DMS 273 (cell line): ENCODE data around the gene SERINC1.

Experiments used
- DNase-seq: peaks from one replicate; lab custom pipeline; 2025; ENCODE audit not compliant: unreplicated experiment; lab: John Stamatoyannopoulos, UW

The SERINC1 gene

DNA sequence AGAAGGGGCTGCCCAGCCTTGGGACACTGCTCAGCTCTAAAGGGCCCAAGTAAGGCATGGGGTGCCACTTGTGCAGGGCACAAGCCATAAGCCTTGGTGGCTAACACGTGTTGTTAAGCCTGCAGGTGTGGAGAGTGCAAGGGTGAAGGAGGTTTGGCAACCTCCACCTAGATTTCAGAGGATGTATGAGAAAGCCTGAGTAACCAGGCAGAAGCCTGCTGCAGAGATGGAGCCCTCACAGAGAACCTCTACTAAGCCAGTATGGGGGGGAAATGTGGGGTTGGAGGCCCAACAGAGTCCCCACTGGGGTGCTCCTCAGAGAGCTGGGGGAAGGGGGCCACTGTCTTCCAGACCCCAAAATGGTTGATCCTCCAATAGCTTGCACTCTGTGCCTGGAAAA is 32.6 kb downstream of the SERINC1 start:
- peak; percentile 4 for DNase-seq

DNA sequence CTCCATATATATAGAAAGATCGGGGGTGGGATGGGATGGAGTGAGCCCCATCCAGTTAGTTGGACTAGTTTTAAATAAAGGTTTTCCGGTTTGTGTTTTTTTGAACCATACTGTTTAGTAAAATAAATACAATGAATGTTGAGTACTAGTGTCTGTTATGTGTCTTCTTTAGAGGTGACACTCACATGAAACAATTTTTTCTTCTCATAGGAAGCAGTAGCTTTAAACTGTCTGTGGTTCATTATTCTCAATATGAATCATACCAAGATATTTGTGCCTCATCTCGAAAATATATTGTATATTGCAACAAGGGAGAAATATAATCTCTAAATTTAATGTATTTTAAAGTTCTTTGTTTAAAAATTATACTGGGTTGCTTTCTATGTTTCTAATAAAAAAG is 38.8 kb downstream of the SERINC1 start:
- no peak for DNase-seq

DNA sequence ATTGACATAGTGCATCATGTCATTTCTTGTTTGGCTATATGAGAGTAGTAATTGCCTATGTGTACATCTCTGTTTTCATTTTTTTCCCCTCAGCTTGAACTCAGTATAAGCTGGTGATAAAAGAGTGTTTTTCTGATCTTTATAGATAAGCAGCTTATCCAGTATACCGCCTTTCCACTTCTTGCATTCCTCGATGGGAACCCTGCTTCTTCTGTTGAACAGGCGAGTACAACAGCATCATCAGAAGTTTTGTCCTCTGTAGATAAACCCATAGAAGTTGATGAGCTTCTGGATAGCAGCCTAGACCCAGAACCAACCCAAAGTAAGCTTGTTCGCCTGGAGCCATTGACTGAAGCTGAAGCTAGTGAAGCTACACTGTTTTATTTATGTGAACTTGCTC is 39.8 kb downstream of the SERINC1 start:
- DNase-seq: no peak

DNA sequence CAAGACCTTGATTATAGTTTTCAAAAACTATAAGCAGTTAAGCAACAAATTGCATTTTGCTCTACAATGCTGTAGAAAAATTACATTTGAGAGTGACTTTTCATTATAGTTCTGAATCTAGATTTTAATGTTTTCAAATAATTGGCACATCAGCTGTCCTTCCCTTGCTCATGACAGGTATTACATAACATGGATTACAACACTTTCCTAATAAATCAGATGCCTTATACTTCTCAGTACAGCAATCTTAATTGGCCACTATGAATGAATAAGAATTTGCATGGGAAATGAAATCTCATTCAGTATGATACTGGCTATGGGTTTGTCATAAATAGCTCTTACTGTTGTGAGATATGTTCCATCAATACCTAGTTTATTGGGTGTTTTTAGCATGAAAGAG is 42.3 kb downstream of the SERINC1 start:
- DNase-seq: no peak

DNA sequence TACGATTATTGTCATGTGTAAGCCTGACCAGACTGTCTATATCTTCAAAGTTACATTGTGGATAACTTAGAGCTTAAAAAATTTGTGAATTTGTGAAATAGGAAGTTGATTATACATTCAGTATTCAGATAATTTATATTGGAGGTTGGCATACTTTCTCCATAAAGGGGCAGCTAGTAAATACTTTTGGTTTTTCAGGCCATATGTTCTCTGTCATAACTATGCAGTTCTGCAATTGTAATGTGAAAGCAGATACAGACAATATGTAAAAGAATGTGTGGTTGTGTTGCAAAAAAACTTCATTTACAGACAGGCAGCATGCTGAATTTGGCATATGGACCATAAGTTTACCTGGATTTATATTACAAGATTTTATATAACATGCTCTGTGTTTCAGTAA is 42.8 kb downstream of the SERINC1 start:
- DNase-seq: no peak

DNA sequence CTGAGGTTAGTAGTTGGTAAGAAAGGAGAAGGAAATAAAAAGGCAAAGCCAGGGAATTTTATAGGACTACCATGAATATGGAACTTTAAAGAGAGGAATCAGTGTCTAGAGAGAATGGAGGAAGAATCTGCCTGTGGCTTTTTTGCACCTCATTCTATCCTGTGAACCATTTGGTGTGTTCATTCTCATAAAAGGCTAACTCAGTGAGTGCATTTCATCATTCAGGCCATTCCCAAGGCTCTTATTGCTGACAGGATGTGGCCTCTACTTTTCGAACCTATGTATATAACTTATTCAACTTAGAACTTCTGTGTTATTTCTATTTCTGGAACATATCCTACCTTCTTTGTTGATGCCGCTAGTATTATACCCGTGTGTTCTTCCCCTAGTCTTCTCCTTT is 45.0 kb downstream of the SERINC1 start:
- DNase-seq: no peak

DNA sequence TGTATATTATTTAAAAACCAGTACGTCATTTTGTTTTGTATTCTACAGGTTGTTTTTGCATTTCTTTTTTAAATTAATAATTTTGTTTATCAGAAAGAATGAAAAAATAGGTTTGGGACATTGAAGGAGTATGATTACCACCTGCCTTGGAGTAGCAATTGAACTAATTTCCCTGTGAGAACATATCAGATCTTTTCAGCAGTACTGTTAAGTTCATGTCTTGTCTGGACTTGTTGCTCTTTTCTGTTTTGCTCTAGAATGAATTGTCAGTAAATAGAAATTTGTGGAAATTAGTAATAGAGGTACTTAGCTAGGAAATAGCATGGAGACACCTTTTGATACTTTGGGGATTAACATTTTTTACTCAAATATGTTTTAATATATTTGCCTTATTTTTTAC is 47.9 kb downstream of the SERINC1 start:
- no peak for DNase-seq

DNA sequence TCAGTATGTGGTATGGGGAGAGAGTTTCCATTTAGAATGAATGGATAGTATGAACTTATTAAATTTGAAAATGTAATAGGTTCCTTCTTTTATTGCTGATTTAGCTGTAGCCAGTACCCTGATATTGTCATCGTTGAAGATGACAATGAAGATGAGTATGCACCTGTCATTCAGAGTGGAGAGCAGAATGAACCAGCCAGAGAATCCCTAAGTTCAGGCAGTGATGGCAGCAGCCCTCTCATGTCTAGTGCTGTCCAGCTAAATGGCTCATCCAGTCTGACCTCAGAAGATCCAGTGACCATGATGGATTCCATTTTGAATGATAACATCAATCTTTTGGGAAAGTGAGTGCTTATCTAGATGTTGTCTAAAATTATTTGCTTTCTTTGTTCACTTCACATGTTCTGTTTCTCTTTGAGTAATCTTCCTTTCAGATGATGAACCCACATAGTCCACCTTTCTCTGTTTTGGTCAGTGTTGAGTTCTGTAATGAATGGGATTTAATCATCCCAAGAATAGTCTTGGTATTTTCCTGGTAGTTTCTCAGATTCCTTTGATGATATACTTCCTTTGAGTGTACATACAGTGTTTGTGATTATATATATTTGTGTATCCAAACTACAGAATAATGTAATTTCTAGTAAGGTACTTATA is 48.9 kb downstream of the SERINC1 start:
- no peak for DNase-seq

DNA sequence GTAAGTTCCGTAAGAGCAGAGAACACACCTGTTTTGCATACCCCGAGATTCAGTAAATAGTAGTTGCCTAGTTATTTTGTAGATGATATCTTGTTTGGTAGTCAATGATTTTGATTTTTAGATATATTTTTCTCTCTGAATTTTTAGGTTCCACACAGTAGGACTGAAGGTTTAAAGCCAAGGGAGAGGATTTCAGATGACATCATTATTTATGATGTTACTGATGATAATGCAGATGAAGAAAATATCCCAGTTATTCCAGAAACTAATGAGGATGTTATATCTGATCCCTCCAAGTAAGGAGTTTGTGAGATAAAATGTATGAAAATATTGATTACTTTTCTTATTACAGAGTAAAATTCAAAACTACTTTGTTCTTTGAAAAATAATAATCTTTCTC is 49.6 kb downstream of the SERINC1 start:
- no peak for DNase-seq

DNA sequence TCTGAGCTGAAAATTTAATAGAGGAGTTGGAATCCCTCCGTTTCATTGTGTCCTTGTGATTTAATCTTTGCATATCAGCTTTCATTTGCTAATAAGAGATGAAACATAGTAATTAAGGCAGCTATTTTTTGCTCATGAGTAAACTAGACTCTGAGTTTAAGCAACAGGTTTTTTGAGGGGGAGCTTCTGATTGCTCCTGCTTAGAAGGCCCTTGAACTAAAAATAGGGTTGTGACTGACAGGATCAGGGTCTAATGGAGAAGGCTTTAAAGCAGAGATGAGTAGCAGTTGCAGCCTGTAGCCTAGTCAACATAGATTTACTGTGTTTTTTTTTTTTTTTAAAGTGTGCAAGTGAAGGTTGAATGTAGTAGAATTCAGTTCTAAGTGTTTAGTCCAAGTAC is 54.8 kb downstream of the SERINC1 start:
- DNase-seq: no peak

DNA sequence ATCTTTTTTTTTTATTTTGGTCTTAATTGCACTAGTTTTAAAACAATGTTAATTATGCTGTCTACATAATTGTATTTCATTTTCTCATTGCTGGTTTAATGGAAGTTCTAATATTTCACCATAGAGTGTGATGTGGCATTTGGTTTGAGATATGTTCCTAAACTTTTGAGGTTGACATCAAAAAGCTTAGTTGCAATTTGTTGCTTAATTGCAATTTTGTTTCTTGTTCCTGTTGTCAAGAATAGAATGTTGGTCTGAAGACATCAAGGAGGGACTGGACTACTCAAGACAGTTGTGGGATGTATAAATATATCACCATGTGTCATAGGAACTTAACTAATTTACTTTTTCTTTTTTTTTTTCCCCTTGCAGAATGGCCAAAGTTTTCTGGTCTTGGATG is 59.6 kb downstream of the SERINC1 start:
- no peak for DNase-seq

DNA sequence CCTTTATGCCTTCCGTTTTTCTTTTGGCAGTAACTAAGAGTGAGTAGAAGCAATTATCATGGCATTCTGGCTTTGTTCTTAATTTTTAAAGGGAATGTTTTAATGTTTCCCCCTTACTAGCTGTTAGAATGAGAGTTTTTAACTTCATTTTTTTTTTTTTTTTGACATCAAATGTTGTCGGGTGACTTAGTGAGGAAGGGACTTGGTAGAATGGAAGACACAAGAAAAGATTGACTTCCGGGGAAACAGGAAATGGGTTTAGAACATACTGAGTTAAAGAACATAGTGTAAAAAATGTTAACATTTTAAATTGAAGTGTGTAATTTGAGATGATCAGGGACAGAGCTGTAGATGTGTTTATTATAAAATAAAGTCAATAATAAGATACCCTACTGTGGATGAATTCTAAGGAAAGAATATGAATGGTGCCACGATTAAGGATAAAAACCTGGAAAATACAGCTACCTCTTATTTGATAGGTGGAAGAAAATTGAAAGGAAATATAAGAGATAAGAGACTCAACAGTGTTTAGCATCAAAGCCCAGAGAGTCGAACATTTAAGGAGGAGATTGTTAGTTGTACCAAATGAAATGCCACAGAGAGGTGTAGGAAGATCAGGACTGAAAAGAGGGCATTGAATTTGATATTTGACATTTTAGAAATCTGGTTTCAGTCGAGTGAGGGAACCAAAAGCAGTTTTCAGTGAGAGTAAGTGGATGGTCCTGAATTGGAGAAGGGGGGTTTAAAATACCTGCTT is 62.7 kb downstream of the SERINC1 start:
- no peak for DNase-seq

DNA sequence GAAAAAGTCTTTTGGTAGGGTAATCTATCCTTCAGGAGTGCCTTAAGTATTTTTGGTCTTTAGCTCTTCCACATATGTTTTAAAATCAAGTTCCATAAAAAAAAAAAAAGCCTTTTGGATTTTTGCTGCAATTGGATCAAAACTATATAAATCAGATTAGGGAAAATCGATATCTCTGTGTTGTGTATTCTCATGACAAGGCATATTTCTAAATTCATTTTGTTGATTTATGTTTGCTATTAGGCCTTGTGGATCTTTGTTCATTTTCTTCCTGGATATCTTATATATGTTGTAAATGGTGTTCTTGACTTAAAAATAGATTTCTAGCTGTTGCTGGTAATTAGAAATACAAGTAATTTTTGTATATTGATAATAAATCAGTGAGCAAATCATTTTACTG is 63.4 kb downstream of the SERINC1 start:
- no peak for DNase-seq

DNA sequence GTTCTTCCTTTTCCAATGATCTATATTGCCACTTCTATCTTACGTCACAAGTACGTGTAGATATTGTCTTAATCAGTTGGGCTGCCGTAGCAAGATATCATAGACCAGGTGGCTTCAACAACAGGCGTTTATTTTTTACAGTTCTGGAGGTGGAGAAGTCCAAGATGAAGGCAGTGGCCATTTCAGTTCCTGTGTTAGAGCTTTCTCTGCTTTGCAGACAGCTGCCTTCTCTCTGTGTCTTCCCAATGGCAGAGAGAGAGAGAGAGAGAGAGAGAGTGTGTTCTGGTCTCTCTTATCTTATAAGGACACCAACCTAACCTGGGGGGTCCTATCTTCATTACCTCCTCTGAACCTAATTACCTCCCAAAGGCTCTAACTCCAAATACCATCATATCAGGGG is 63.9 kb downstream of the SERINC1 start:
- no peak for DNase-seq

DNA sequence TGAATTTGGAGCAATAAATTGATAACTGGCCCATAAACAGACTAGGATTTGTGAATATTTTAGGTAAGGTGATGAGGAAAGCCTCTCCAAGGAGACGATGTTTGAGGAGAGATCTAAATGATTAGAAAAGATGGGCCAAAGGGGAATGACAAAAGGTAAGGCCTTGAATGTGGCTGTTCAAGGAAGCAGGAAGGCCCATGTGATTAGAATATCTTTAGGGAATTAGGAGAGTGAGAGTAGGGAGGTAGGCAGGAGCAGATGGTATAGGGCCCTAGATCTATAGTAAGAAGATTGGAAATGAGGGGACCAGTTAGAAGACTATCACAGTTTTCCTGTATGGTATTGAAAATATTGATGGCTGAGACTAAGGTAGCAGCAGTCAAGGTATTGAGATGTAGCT is 65.4 kb downstream of the SERINC1 start:
- no peak for DNase-seq

DNA sequence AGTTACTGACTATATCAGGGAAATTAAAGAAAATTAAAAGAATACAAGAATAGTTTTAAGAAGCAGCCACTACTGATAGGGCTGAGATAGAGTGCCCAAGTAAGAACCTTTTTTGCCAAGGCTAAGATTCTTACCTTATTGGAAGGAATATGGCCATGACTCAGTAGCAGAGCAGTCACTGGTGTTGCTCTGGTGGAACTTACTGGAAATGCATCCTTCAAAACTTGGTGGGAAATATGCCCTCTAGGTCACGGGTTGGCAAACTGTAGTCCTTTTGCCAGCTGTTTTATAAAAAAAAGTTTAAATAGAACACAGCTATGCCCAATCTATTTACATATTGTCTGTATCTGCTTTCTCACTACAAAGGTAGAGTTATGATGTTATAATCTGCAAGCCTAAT is 66.2 kb downstream of the SERINC1 start:
- DNase-seq: peak; percentile 7

DNA sequence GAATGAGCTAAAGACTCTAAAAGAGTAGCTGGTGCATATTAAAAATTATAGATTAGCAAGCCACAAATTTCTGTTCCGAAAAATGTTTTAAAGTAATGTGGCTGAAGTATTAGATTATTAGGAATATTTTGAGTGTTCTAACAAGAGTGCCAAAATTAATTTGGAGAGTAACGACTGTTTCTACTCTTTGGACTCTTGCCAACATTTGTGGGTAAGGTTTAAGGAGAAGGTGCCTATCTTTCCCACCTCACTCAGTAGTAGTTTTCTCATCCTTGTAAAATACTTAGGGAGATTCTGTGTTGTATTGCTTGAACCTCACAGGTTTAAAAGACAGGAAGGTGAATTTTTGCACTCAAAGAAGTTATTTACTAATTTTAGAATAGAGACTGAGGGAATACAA is 67.2 kb downstream of the SERINC1 start:
- DNase-seq: peak; percentile 7

DNA sequence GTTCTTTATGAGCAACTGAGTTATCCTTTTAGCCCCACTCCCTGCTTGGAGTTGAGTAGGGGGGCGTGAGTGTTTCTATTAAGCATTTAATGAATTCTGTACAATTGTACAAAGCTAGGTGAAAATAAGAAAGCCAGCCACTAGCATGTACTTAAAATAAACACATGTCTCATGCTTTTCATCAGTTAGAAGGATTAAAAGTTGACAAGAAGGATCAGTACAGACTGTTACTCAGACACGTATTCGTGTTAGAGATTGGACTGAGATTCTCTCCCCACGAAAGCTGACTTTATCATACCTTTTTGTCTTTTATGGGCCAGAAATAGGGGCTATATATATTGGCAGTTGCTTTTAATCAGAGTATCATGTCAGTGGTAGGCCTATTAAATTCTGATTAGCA is 70.5 kb downstream of the SERINC1 start:
- no peak for DNase-seq

DNA sequence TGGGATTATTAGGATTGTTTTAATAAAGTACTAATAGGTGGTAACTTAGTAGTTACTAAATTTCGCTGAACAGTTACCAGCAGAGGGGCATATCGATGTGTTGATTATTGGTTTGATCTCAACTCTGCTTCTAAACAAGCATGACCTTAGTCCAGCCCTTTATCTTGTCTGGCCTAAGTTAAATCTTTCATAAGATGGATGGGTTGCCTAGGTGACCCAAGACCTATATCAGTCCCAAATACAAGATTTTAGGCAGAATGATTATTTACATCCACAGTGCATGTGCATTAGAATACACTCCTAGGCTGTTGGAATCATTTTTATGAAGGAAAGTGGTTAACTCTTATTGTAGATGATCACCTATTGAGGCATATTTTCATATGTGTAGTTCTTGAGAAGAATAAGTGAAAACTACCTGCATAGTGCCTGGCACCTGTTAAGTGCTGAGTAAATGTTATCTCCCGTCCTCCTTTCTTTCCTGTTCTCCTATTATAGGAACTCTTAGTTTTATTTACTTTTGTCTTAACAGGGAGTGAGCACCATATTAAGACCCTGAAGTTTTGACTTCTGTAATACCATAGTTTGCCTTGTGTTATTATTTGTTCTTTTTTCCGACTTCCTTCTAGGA is 71.0 kb downstream of the SERINC1 start:
- peak; percentile 10 for DNase-seq

DNA sequence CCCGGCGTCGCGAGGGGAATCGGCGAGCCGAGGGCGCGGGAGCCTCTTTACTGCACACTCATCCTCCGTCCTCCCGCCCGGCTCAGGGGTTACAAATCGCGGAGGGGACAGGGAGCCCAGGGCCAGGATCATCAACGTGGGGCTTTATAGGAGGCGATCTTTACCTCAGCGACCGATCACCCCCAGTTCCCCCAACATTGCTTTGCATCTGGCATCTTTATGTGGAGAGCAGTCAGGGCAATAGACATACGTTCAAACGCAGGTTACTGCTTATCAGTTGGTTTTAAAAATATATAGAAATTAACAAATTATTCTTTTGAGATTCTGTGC is 71.5 kb downstream of the SERINC1 start:
- DNase-seq: no peak

DNA sequence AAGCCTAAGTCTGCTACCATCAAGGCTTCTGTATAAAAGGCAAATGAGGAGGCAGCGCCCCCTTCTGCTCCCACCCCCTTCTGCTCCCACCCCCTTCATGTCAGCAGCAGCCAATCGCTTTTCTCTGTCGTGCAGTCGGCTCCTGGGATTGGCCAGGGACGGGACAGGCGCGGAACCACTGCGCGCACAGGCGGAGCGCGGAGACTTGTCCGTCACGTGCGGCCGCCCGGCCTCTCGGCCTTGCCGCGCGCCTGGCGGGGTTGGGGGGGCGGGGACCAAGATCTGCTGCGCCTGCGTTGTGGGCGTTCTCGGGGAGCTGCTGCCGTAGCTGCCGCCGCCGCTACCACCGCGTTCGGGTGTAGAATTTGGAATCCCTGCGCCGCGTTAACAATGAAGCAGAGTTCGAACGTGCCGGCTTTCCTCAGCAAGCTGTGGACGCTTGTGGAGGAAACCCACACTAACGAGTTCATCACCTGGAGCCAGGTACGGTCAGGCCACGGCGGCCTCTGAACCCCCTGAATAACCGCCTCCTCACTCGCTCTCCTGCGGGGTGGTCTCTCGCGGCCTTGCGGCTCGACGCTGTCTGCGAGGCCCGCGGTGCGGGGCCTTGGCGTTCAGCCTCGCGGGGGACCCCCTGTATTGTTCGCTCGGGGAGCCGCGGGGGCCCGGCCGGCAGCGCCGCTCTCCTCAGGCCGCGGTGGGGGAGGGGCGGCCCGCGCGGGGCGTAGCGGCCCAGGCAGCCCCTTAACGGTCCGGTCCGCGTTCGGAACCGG is 72.1 kb downstream of the SERINC1 start, which contains the start of gene HSF2:
HSF2 (plus strand) TSS at position 305 of the 773 bp plus-strand sequence; CDS start at position 391, 86 bp downstream.
- DNase-seq: peak; percentile 98

DNA sequence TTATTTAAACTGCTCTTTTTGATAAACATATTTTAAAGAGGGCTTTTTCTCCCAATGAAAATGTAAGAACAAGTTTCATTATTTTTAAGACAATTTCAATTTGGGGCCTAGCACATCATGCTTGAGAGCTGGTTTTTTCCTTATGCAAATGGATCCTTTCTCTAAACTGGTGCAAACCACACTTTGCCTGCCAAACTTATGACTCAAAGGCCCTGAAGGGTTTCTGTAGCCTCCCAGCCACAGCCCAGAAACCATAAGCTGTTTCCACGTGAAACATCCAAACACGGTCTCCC is 72.6 kb downstream of the SERINC1 start:
- DNase-seq: no peak
